ENCODE results near the gene GOLM1. TPM values are rescaled to one million over a fixed set of nuclear protein-coding genes. Genes with fewer than 3 reads are reported as not detected.

The GOLM1 gene
- total and polyA plus RNA-seq, 2 of the 8 experiments (the other 6 are each of a cell fraction or from before 2014, with no cell fraction given): 45.9 to 88.9 TPM

DNA sequence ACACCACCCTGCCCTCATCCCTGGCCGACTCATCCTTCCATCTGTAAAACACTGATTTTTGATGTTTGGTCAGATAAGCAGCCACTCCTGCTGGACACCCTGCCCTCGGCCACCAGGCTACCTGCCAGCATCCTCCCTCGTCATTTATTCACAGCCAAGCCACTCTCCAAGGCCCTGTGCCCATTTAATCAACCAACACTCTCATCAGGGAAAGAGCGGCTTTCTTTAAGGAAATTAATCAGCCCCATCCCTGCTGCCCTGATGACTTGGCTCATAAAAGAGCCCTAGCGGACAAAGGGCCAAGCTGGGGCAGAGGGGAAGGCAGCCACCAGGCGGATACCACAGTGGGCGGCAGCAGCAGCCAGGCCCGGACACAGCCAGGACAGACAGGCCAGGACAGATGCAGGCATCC, 52.4 kb downstream of the GOLM1 start (continued):
- TF ChIP-seq RBBP5 (IDR thresholded peaks at IDR 0.05; ENCODE audit: borderline replicate concordance, low read depth, low read length) (no peak), CBX8 (IDR thresholded peaks at IDR 0.05; ENCODE audit: borderline replicate concordance, low read depth, low read length) (no peak), ATF3 (IDR thresholded peaks at IDR 0.05; ENCODE audit: insufficient read depth, low read depth, low read length) (no peak)
